Suprapubic skin (tissue), 4 donors: ENCODE results near the gene LPCAT4. TPM values are rescaled to one million over a fixed set of nuclear protein-coding genes. Genes with fewer than 3 reads are reported as not detected.
A peak's percentile ranks its signal among the peaks of the same experiment; 100 is the strongest.

Experiments
- DNase-seq, 2 donors: peaks; one replicate each; pipeline ENCODE4 v3.0.0-alpha.2; 2019; ENCODE audit warnings: low spot score in 2 of 2
- H3K27ac ChIP-seq: fragments of 200-600 bp; sonication (generic); one replicate; pipeline ENCODE4 v1.5.1; 2019
- H3K27me3 ChIP-seq: fragments of 200-600 bp; sonication (generic); one replicate; pipeline ENCODE4 v1.5.1; 2019
- H3K36me3 ChIP-seq: fragments of 200-600 bp; sonication (generic); one replicate; pipeline ENCODE4 v1.5.1; 2019
- H3K4me1 ChIP-seq: fragments of 200-600 bp; sonication (generic); one replicate; pipeline ENCODE4 v1.5.1; 2019
- H3K4me3 ChIP-seq: fragments of 200-600 bp; sonication (generic); one replicate; pipeline ENCODE4 v1.5.1; 2019; ENCODE audit warnings: mild to moderate bottlenecking
- H3K9me3 ChIP-seq: fragments of 200-600 bp; sonication (generic); one replicate; pipeline ENCODE4 v1.5.1; 2019
- EP300 ChIP-seq: sonication (generic); formaldehyde crosslinking; IDR thresholded peaks from one replicate; pipeline ENCODE4 v1.6.1; 2017; ENCODE audit warnings: antibody characterized with exemption
- POLR2A ChIP-seq, 2 donors: fragments of 450-650 bp; IDR thresholded peaks; one replicate each; pipeline ENCODE4 v1.6.1; 2017; ENCODE audit warnings: antibody characterized with exemption in 2 of 2, mild to moderate bottlenecking in 2 of 2, moderate library complexity in 2 of 2
- POLR2AphosphoS5 ChIP-seq, 3 donors: sonication (generic); formaldehyde crosslinking; IDR thresholded peaks; one replicate each; pipeline ENCODE4 v1.6.1; 2017; ENCODE audit warnings: antibody characterized with exemption in 3 of 3
- WGBS: methylation state at CpG from one replicate; pipeline ENCODE4 v1.1.5; 2018; 5-methylcytosine and 5-hydroxymethylcytosine counted together
- total RNA-seq, 4 donors: library from RNA; depleted of rRNA; stranded (reverse); fragments of >200 nt; gene quantifications; one replicate each; pipeline ENCODE4 v1.1.0, GENCODE V29; 2016
- TF ChIP-seq, protein P1 (sequence below), 2 donors: fragments of 200-600 bp in 1 of 2; fragments of 450-650 bp in 1 of 2; sonication (generic) in 1 of 2; IDR thresholded peaks; one replicate each; pipeline ENCODE4 v1.5.1; 2016 to 2019; ENCODE audit warnings: antibody characterized with exemption in 2 of 2, mild to moderate bottlenecking in 1 of 2, moderate library complexity in 1 of 2

The LPCAT4 gene
- total RNA-seq, 4 donors from 2014 or later: 23.6 to 105 (median 35.9) TPM

DNA sequence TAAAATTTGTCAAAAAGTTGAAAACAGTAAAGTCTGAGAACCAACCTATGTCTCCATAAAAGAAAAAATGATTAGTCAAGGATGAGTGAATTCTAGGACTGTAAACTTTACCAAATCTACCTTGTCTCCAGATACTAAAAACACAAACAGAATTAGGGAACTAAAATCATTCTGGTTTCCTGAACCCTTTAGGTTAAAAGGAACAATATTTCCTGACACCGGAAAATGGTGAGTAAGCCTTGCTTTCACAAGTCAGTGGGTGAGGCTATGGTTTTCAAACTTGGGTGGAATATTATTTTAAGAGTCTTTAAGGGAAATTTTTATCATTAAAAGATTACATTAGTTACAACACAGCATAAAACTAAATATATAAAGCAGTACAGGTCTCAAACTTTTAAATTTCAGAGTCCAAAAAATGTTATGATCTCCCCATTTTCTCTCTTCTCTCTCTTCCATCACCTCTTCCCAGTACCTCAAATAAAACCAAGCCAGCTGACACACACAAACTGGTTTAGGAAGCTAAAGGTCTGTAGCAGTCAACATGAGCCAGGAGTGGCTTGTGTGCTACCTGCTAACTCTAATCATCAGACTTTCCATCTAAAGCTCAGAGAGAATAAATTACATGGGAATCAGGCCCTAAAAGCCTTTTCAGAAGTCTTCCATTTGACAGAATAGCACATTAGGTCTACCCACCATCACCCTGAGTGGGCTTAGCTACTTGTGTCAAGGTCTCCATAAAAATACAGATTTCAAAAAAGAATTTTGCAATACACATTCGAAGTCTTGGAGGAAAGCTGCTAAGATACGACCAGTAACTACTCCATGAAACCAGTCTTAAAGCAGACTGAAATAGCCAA, 31.6 kb downstream of the LPCAT4 start:
- DNase-seq: no peak
- Histone ChIP-seq H3K4me1 (peaks cover 38% of the 10 kb centered on the region), H3K27me3 (no peaks in the 10 kb centered on the region), H3K4me3 (no peak overlapping the region), H3K27ac (peak overlapping the region; percentile 2), H3K36me3 (peaks cover 6% of the 10 kb centered on the region), H3K9me3 (no peaks in the 10 kb centered on the region)
- TF ChIP-seq, protein P1, sequence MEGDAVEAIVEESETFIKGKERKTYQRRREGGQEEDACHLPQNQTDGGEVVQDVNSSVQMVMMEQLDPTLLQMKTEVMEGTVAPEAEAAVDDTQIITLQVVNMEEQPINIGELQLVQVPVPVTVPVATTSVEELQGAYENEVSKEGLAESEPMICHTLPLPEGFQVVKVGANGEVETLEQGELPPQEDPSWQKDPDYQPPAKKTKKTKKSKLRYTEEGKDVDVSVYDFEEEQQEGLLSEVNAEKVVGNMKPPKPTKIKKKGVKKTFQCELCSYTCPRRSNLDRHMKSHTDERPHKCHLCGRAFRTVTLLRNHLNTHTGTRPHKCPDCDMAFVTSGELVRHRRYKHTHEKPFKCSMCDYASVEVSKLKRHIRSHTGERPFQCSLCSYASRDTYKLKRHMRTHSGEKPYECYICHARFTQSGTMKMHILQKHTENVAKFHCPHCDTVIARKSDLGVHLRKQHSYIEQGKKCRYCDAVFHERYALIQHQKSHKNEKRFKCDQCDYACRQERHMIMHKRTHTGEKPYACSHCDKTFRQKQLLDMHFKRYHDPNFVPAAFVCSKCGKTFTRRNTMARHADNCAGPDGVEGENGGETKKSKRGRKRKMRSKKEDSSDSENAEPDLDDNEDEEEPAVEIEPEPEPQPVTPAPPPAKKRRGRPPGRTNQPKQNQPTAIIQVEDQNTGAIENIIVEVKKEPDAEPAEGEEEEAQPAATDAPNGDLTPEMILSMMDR (IDR thresholded peaks at IDR 0.05): no peak
- TF ChIP-seq EP300 (no peak), POLR2A (IDR thresholded peaks at IDR 0.05) (no peak), POLR2AphosphoS5 (IDR thresholded peaks at IDR 0.05) (no peak)
- WGBS: 79% methylated on average over 3 of the region's 3 CpGs

GRCh38 chr15:34334672-34335071, 32.3 kb downstream of the LPCAT4 start:
- TF ChIP-seq EP300 (no peak), POLR2A (IDR thresholded peaks at IDR 0.05) (no peak), POLR2AphosphoS5 (IDR thresholded peaks at IDR 0.05) (no peak)
- TF ChIP-seq, protein P1 (IDR thresholded peaks at IDR 0.05): no peak
- Histone ChIP-seq H3K27ac (no peak overlapping the region), H3K36me3 (no peaks in the 10 kb centered on the region), H3K27me3 (no peaks in the 10 kb centered on the region), H3K9me3 (no peaks in the 10 kb centered on the region), H3K4me1 (peaks cover 36% of the 10 kb centered on the region), H3K4me3 (no peak overlapping the region)
- 79% methylated on average over 4 of the region's 4 CpGs for WGBS
- DNase-seq: no peak

GRCh38 chr15:34332553-34333120, 34.4 kb downstream of the LPCAT4 start:
- no peak for DNase-seq
- no peaks in the 10 kb centered on the region for H3K9me3 ChIP-seq
- peaks cover 25% of the 10 kb centered on the region for H3K4me1 ChIP-seq
- no peaks in the 10 kb centered on the region for H3K36me3 ChIP-seq
- H3K27ac ChIP-seq: no peak overlapping the region
- no peaks in the 10 kb centered on the region for H3K27me3 ChIP-seq
- H3K4me3 ChIP-seq: no peak overlapping the region
- 98% methylated on average over 6 of the region's 6 CpGs for WGBS
- TF ChIP-seq, protein P1 (IDR thresholded peaks at IDR 0.05): no peak
- TF ChIP-seq POLR2A (IDR thresholded peaks at IDR 0.05) (no peak), EP300 (no peak), POLR2AphosphoS5 (IDR thresholded peaks at IDR 0.05) (no peak)

GRCh38 chr15:34331809-34332208, 35.2 kb downstream of the LPCAT4 start:
- no peaks in the 10 kb centered on the region for H3K36me3 ChIP-seq
- H3K4me3 ChIP-seq: no peak overlapping the region
- no peak for DNase-seq
- H3K9me3 ChIP-seq: no peaks in the 10 kb centered on the region
- H3K27me3 ChIP-seq: no peaks in the 10 kb centered on the region
- H3K4me1 ChIP-seq: peaks cover 20% of the 10 kb centered on the region
- H3K27ac ChIP-seq: no peak overlapping the region
- TF ChIP-seq EP300: no peak
- TF ChIP-seq POLR2A (IDR thresholded peaks at IDR 0.05): no peak
- TF ChIP-seq, protein P1 (IDR thresholded peaks at IDR 0.05): no peak
- TF ChIP-seq POLR2AphosphoS5 (IDR thresholded peaks at IDR 0.05): no peak
- 69% methylated on average over 2 of the region's 2 CpGs for WGBS

- 94% methylated on average over 5 of the region's 5 CpGs for WGBS
- Histone ChIP-seq H3K27me3 (no peaks in the 10 kb centered on the region), H3K27ac (no peak overlapping the region), H3K4me3 (no peak overlapping the region), H3K9me3 (no peaks in the 10 kb centered on the region), H3K36me3 (no peaks in the 10 kb centered on the region), H3K4me1 (peaks cover 7% of the 10 kb centered on the region)
- no peak for DNase-seq
- TF ChIP-seq POLR2AphosphoS5 (IDR thresholded peaks at IDR 0.05): no peak
- TF ChIP-seq POLR2A (IDR thresholded peaks at IDR 0.05): no peak
These were observed 36.7 kb downstream of the LPCAT4 start for GRCh38 chr15:34330279-34330678.
